NCI-H510A (cell line): ENCODE measurements around the gene AGFG1.

Experiments used
- DNase-seq: peaks from one replicate; lab custom pipeline; 2025; lab: John Stamatoyannopoulos, UW

Gene AGFG1, protein sequence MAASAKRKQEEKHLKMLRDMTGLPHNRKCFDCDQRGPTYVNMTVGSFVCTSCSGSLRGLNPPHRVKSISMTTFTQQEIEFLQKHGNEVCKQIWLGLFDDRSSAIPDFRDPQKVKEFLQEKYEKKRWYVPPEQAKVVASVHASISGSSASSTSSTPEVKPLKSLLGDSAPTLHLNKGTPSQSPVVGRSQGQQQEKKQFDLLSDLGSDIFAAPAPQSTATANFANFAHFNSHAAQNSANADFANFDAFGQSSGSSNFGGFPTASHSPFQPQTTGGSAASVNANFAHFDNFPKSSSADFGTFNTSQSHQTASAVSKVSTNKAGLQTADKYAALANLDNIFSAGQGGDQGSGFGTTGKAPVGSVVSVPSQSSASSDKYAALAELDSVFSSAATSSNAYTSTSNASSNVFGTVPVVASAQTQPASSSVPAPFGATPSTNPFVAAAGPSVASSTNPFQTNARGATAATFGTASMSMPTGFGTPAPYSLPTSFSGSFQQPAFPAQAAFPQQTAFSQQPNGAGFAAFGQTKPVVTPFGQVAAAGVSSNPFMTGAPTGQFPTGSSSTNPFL

DNA sequence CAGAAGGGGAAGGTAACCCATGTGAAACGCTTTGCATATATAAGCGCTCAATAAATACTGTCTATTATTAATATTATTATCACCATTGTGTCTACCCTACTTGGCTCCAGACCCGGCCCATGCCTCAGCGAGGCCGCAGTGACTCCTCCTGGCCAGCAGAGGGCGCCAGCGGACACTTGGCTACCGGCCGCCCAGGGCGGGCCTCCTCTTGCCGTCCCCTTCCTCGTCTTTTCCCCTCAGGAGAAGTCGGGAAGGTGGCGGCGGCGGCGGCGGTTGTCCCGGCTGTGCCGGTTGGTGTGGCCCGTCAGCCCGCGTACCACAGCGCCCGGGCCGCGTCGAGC lies at the start of gene AGFG1:
AGFG1 (plus strand) TSS at position 233 of the 341 bp plus-strand sequence. CDS start 266 bp downstream, outside the sequence.
- DNase-seq = peak; percentile 80

DNA sequence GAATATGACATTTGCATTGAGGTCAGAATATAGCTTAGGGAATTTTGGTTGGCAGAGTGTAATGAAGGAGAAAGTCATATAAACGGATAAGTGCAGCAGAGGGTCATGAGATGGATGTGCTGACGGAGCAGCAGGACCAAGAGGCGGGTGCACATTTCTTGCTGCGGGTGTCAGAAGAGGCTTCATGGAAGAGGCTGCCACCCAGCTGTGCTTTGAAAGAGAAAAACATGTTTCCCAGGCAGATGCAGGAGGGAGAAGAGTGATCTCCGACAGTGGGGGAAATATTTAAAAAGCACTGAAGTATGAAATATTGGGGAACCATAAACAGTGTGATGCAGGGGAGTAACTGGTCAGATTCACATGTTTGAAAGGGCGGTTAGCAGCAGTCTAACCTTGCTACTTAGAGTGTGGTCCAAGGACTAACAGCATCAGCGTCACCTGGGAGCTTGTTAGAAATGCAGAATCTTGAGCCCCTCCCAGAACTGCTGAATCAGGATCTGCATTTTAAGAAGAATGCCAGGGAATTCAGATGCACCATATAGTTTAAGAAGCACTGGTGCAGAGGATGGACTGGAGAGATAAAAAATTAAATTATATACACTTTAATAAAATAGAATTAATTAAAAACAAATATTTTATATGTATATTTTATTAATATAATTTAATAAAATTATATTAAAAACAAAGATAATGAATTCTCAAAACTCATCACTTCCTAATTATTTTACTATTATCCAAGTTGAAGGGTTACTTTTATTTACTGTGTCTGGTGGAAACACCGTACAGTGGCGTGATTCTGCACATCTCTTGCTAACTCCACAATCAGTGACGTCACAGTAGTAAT lies 48.1 kb upstream of the AGFG1 start:
- DNase-seq = no peak

DNA sequence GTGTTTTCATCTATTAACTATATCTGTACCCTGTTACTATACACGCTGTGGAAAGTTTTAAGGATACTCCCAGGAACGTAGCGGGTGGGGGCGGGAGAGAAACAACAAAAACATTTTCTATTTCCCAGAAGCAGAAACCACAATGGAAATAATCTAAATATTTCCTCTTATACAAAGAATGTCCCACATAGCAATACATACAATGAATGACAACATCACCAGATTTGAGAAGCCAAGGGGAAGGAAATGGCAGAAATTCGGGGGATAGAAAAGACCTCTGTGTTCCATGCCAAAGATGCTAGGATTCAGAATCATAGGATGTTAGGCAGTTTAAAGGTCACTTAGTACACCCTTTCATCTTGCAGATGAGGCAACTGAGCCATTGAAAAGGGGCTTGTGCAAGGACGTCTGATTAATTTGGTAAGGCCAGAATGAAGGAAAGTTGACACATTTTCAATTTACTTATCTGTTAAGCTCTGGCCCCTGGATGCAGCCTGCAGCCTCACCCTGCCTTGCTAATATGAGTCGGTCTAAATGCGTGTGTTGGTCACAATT lies 43.1 kb upstream of the AGFG1 start:
- no peak for DNase-seq

DNA sequence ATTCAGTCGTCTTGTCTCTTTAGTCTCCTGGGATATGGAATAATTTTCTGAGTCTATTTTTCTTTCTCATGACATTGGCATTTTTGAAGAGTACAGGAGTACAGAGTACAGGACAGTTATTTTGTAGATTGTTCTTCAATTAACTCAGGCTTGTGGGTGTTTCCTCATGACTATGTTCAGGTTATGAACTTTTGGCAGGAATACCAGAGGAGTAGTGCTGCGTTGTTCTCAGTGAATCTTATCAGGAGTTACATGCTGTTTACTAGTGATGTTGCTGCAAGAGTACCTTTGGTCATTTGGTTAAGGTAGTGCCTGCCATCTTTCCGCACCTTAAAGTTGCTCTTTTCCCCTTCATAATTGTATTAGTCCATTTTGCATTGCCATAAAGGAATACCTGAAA lies 41.3 kb upstream of the AGFG1 start:
- DNase-seq = no peak

DNA sequence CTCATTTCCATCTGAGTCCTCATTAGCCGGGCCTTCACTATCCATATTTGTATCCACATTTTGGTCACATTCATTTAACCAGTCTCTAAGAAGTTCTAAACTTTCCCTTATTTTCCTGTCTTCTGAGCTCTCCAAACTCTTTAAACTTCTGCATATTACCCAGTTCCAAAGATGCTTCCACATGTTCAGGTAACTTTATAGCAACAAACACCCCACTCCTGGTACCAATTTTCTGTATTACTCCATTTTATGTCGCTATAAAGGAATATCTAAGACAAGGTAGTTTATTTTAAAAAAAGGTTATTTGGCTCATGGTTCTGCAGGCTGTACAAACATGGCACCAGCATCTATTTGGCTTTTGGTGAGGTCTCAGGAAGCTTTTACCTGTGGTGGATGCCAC lies 38.8 kb upstream of the AGFG1 start:
- no peak for DNase-seq

DNA sequence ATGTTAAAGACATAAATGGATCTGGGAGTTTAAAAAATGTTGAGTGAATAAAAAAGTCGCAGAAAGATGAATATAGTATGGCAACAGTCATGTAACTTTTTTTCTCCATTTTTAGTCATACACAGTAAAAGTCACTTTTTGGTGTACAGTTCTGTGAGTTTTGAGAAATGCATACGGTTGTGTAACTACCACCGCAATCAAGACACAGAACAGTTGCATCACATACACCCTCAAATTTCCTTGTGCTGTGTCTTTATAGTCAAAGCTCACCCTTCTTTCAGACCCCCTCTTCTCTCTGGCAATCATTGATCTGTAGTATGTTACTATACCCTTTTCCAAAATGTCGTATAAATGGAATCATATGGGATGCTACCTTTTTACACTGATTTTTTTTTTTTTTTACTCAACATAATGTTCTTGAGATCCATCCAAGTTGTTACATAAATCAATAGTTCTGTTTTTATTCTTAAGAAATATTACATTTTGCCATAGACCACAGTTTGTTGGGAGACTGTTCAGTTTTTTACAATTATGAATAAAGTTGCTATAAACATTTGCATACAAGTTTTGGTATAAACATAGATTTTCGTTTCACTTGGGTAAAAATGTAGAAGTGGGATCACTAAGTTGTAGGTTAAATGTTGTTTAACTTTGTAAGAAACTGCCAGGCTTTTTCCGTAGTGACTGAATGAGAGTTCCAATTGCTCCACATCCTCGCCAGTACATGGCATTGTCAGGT lies 35.4 kb upstream of the AGFG1 start:
- DNase-seq = no peak

DNA sequence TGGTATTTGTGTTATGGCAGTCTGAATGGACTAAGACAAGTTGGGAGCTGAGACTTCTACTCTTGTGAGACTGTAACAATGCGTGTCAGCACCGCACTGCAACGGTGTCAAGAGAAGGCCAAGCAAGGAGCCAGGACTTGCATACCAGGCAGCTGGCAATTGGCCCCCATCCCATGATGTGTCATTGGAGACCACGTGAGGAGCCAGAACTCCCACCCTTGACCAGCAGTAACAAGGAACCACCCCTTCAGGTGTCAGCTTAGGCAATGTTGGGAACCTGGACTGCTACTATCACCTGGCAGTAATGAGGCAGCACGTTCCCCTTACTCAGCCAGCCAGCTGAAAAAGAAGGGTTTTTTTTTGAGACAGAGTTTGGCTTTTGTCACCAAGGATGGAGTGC lies 32.7 kb upstream of the AGFG1 start:
- no peak for DNase-seq

DNA sequence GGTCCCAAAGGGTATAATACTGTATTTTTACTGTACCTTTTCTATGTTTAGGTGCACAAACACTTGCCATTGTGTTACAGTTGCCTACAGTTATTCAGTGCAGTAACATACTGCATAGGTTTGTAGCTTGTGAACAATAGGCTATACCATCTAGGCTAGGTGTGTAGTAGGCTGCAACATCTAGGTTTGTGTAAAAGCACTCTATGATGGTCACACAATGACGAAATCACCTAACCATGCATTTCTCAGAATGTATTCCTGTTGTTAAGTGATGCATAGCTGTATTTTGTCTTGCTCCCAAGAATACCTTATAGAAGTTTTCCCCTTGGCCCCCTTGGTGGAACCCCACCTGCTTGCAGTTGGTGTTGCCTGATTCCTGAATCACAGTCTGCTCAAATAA lies 29.3 kb upstream of the AGFG1 start:
- DNase-seq = no peak

DNA sequence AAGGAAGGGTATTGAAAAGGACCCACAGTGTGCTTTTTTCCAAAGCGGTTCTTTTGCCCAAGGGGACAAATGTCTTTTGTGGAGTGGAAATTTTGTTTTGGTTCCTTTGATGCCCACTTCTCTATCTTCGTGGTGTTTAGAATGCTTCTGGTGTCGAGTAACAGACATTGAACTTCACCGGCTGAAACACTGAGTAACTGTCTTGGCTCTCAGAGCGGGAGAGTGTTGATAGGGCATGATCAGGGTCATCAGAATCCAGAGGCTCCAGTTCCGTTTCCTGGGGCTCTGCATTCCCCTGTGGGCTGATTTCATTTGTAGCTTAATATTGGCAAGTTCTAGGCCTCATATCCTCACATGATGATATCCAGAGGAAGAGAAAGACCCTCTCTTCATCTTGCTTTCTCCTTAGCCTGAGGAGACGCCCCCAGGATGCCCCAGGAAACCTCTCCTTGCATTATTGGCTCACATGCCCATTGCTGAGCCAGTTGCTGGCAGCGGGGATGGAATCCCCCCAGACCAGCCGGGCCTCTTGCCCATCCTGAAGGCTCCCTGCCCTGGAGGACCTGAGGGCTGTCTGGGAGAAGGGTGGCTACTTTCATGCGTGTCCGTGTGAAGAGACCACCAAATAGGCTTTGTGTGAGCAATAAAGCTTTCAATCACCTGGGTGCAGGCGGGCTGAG lies 27.9 kb upstream of the AGFG1 start:
- DNase-seq = no peak

DNA sequence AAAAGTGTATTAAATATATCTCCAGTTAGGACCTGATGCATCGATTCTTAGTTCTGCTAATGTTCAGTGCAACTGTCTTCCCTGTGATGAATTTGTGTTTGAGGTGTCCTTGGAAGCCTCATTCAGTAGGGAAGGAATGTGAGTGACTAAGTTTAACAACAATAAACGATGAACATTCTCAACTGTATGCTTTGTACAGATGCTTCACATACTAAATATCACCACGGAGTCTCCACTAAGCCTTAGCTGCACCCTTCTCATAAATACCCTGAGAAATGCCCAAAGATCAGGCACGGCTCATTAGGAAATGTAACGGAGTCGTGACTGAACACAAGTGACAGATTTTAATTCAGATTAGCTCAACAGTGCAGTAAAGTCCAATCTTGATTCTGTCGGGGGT lies 24.4 kb upstream of the AGFG1 start:
- no peak for DNase-seq

DNA sequence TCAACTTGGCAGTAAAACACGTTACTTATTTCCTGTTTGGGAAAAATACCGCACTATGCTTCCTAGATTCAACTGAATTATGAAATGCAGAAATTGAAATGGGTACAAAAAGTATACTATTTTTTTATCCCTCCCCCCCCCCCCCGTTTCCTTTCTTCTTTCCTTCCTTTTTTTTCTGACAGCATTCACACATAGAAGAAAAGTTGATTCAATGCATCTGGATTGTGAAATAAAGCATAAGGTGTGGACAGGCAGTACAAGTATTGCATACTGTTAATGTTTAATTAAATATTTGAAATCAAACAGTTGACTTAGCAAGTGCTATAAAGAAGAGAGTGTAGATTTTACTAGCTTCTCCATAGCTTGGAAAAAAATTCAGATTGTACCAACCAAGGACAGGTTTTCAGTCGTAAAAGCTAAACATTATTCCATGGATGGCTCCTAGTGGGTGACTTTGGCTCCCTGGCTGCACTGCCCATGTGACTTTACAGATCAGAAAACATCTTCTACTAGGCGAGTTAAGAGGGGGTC lies 21.6 kb upstream of the AGFG1 start:
- DNase-seq = no peak

DNA sequence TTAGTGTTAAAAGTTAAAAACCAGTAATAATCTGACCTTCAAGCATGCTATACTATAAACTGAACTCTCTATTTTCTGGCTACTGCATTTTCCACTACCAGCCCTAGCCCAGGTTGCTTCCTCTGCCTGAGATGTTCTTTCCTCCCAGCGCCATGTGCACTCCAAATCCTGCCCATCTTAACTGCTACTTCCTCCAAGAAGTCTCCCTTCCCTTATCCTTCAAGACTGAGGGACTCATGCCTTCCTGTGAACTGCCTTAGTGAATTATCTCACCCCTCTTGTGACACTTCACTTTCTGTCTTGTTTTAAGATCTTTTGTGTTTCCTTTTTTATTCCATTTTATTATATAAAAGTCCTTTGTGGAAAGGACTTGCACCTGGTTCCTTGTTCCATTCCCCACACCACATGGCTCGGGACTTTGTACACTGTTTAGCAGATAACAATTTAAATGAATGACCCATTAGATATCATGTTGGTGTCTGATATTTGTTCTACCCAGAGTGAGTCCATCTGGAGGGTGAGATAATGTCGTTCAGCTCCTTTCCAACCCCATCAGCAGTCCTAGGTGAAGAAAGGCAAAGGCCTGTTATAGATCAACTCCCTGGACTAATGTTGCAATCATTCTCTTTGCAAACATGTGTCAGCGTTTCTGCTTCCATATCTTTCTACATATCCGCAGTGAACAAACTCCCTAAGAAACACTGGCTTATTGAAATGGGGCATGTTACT lies 20.9 kb upstream of the AGFG1 start:
- no peak for DNase-seq

DNA sequence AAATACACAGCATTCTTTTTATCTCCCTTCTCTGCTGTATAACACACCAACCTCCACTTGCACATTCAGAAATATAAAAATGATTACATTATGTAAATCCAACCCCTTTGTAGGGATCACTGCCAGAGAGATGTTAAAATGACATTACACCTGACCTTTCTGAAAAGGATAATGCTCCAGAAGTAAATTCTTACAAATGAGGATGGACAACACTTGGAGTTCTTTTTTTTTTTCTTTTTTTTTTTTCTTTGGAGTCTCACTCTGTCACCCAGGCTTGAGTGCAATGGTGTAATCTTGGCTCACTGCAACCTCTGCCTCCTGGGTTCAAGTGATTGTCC lies 20.3 kb upstream of the AGFG1 start:
- no peak for DNase-seq

DNA sequence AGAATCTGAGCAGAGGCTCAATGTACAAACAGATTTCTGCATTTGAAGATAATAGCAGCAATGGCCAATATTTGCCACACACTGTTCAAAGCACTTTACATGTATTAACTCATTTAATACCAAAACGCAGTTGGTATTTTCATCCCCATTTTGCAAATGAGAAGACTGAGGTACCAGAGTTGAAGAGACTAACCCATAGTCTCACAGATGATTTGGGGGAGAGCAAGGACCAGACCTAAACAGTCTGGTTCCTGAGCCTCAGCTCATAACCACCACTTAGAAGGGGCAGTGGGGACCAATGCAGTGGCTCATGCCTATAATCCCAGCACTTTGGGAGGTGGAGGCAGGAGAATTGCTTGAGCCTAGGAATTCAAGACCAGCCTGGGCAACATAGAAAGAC lies 18.1 kb upstream of the AGFG1 start:
- no peak for DNase-seq

DNA sequence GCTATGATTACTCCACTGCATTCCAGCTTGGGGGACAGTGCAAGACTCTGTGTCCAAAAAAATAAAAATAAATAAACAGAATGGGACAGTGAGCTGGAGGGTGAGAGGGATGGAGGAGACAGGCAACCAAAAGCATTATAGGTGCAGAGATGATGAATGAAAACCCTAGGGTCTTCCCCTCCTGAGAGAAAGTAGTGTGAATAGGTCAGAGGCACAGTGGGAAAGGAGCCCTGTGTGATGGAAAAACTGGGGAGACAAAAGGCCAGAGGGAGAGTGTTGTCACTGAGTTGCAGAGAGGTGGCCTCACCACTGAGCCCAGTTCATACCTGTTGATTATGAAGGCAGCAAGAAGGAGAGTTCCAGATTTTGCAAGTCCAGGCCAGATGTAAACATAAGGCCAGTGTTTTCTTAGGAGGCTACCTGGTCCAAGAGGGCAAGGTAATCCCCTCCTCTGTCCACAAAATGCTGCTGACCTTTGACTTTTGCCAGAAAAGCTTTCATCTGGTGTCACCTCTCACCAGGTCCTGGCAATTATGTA lies 17.6 kb upstream of the AGFG1 start:
- DNase-seq = no peak

DNA sequence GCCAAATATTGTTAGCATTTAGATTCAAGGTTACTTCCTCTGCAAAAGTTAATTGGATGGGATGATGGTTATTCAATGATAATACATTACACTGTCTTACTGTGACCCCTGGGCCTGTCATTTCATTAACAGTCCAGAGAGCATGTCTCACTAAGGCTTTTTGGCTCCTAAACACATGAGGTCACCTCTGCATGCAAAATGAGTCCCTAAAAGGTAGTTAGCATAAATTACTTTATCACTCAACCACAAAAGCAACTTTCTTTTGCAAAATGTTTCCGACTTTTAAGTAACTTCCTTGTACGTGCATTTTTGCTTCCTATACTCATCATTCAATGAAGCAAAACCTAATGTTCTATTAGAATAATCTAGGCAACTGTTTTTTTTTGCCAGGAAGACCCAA lies 16.8 kb upstream of the AGFG1 start:
- no peak for DNase-seq

DNA sequence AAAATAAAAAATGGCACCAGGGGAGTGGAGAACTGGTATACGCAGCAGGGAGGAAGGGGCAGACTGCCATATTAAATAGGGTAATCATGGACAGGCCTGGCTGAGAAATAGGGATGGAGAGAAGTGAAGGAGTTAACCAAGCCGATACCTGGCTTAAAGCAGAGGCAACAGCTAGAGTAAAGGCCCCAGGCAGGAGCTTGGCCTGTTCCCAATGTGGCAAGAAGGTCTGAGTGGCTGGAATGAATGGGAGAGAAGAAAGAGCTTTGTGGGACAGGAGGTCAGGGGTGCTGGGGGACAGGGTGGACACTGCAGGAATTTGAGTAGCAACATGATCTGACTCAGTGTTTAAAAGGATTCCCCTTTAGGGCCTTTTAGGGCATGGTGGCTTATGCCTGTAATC lies 15.9 kb upstream of the AGFG1 start:
- DNase-seq = no peak

DNA sequence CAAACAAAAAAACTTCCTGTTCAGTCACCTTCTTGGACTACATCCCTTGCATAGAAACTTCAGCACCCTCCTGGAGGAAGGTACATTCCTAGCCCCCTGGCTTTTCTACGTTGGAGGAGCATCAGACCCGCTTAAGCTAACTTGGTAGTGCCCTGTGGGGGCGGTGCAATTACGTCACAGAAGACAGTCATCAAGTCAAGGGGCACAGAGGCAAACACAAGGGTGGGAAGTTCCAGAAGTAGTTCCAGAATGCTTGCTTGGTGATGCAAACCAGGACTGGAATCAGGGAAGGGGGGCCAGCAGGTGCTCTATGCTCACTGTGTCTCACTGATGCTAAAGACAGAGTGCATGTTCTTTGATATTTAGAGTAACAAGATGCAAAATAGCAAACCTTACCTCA lies 15.2 kb upstream of the AGFG1 start:
- no peak for DNase-seq

DNA sequence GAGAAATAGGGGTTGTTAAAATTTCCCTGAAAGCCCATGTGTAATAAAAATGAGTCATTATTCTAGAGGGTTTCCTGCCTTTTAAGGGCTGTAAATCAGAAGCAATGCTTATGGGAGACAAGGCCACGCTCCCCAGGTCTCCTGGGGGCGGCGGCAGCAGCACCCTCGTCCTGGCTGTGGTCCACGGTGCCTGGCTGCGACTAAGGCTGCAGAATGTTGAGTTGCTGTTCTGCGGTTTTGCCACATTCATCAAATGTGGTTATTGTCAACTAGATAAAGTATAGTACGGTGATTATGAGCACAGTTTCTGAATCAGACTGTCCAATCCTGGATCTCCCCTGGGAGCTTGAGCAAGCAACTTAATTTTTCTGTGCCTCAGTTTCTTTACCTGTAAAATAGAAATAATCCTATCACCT lies 11.9 kb upstream of the AGFG1 start:
- no peak for DNase-seq

DNA sequence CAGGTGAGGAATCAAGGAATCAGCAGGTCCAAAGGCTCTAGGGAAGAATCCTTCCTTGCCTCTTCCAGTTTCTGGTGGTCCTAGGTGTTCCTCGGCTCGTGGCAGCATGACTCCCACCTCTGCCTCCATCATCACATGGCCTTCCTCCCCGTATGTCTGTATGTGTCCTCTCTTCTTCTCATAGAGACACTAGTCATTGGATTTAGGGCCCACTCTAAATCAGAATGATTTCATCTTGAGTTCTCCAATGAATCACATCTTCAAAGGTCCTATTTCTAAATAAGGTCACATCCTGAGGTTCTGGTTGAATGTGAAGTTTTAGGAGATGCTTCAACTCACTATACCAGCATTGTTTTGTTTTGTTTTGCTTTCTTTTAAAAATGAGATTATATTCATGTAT lies 11.1 kb upstream of the AGFG1 start:
- no peak for DNase-seq
